Measurements from ENCODE around the gene ARHGAP22.

- no peak for TF ChIP-seq CTCF (IDR thresholded peaks at IDR 0.05; ENCODE audit: insufficient read depth, low read length)
- TF ChIP-seq POLR2AphosphoS5 (IDR thresholded peaks at IDR 0.05; ENCODE audit: low read depth) = no peak
- no peak for TF ChIP-seq REST (IDR thresholded peaks at IDR 0.05; ENCODE audit: insufficient replicate concordance, low read depth)
- TF ChIP-seq GABPA (IDR thresholded peaks at IDR 0.05; ENCODE audit: low read depth) = no peak
Measured at GRCh38 chr10:48554246-48554645, 50.6 kb downstream of the ARHGAP22 start.
